ENCODE data around the gene JUNB. TPM values are rescaled to one million over a fixed set of nuclear protein-coding genes. Genes with fewer than 3 reads are reported as not detected.

Gene JUNB
- total RNA-seq, 1 donor, result 88.1 TPM

- TF ChIP-seq CTCF (IDR thresholded peaks at IDR 0.05; ENCODE audit: insufficient read depth, low read depth, low read length), result no peak
- peak overlapping the region; percentile 66 for H3K4me3 ChIP-seq (ENCODE audit: low read depth, low read length)
- DNase-seq (ENCODE audit: low read depth), result peak; percentile 87
These were observed 11.9 kb upstream of the JUNB start for GRCh38 chr19:12779162-12779993.

- DNase-seq (ENCODE audit: low read depth), result no peak
- H3K4me3 ChIP-seq (ENCODE audit: low read depth, low read length), result peak overlapping the region; percentile 57
- TF ChIP-seq CTCF (IDR thresholded peaks at IDR 0.05; ENCODE audit: insufficient read depth, low read depth, low read length), result no peak
These were observed 9.2 kb upstream of the JUNB start for GRCh38 chr19:12782174-12782423.

- TF ChIP-seq CTCF (IDR thresholded peaks at IDR 0.05; ENCODE audit: insufficient read depth, low read depth, low read length), result peak; percentile 17
- peak; percentile 90 for DNase-seq (ENCODE audit: low read depth)
- H3K4me3 ChIP-seq (ENCODE audit: low read depth, low read length), result peak overlapping the region; percentile 57
These were observed 8.6 kb upstream of the JUNB start for GRCh38 chr19:12782424-12783290.

- no peak for DNase-seq (ENCODE audit: low read depth)
- peak overlapping the region; percentile 57 for H3K4me3 ChIP-seq (ENCODE audit: low read depth, low read length)
- no peak for TF ChIP-seq CTCF (IDR thresholded peaks at IDR 0.05; ENCODE audit: insufficient read depth, low read depth, low read length)
These were observed 7.9 kb upstream of the JUNB start for GRCh38 chr19:12783291-12783848.

GRCh38 chr19:12783849-12784393 lies 7.4 kb upstream of the JUNB start:
- peak; percentile 68 for DNase-seq (ENCODE audit: low read depth)
- H3K4me3 ChIP-seq (ENCODE audit: low read depth, low read length), result no peak overlapping the region
- no peak for TF ChIP-seq CTCF (IDR thresholded peaks at IDR 0.05; ENCODE audit: insufficient read depth, low read depth, low read length)

- peak; percentile 63 for DNase-seq (ENCODE audit: low read depth)
- H3K4me3 ChIP-seq (ENCODE audit: low read depth, low read length), result no peak overlapping the region
- no peak for TF ChIP-seq CTCF (IDR thresholded peaks at IDR 0.05; ENCODE audit: insufficient read depth, low read depth, low read length)
These were observed 6.9 kb upstream of the JUNB start for GRCh38 chr19:12784394-12784870.

All from fibroblast of villous mesenchyme (primary cell).